GM10248 (cell line): ENCODE results near the gene NARF.

Source experiments
- CTCF ChIA-PET: fragments of 300-600 bp; sonication (Branson Sonifier 250); formaldehyde crosslinking; extraction: SDS; loops from one replicate; lab custom pipeline; 2021; ENCODE audit warnings: antibody characterized with exemption; lab: Yijun Ruan, JAX
- POLR2A ChIA-PET: fragments of 350-650 bp; sonication (Branson Sonifier 250); formaldehyde crosslinking; extraction: SDS; loops from one replicate; lab custom pipeline; 2020; ENCODE audit warnings: antibody characterized with exemption; lab: Yijun Ruan, JAX
- DNase-seq: peaks from one replicate; pipeline ENCODE4 v3.0.0; 2012; ENCODE audit errors: extremely low spot score
- CTCF ChIP-seq: IDR thresholded peaks from 2 replicates; pipeline ENCODE4 v1.5.1; 2012; ENCODE audit warnings: mild to moderate bottlenecking, low read depth; ENCODE audit errors: extremely low read depth, missing control alignments, control extremely low read depth

NARF gene

DNA sequence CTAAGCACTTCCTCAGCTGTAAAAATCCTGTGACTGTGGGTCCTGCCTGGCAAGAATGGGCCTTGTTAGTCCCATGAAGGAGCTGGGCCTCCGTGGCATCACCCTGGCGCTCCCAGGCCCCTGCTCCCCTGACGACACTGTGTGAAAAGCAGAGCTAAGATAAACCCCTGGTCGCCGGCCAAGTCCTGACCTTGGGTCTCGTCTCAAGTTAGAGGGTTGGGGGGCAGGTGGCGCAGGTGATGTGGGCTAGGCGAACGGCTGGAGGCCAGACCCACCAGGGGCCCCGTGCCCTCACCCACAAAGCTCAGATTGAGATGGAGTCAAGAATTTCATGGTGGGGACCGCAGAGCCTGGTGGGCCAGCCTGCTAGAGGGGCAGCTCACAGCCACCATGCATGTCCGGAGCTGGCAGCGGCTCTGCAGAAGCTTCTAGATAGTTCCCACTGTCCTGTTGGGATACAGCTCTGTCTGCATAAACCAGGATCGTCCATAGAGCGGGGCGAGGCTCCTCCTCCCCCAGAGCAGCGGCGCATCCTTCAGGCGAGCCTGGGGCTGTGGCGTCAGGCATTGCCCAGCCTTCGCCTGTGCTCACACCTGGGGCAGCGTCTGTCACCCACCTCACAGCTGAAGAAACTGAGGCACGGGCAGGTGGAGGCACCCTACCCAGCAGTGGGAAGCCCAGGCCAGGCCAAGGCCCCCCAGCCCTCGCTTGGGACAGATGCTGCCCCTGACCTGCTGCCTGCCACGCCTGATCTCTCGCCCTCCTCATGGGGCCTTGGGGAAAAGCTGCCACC is 19.9 kb upstream of the NARF start:
- no peak for TF ChIP-seq CTCF
- ChIA-PET CTCF (interaction anchor here (0.8 to 0.9 kb wide), 2 partner anchors 135 to 202 kb away, joined by 3 read pairs; no protein-coding TSS in a partner anchor), POLR2A (interaction anchor here (0.9 kb wide), 1 partner anchor 13 kb away, joined by 3 read pairs; no protein-coding TSS in a partner anchor)
- no peak for DNase-seq

GRCh38 chr17:82439194-82439828 is 19.2 kb upstream of the NARF start:
- CTCF ChIA-PET, result interaction anchor here (0.8 kb wide), 1 partner anchor 203 kb away, joined by 3 read pairs; no protein-coding TSS in a partner anchor
- DNase-seq, result no peak
- POLR2A ChIA-PET, result no interaction called here
- TF ChIP-seq CTCF, result no peak

DNA sequence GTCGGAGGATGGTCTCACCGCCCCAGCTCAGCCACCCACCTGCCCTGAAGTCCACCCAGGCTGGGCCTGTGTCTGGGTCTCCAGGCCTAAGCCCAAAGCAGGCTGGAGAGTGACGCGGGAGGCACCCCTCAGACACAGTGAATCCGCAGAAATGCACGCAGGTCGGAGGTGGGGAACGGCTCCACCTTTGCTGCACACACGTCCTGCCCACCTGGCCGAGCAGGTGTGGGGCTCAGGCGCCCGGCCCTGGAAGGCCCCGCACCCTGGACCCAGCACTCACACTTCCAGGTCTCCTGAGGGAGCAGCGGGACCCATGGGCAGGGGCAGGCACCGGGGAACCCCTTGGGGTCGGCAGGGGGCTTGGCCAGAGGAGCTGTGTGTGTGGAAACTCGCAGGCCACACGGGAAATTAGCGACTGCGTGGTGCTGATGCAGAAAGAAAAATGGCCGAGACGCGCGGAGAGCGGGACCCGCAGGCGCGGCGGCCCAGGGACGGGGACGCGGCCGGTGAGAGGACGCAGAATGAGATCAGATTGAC is 18.6 kb upstream of the NARF start:
- ChIA-PET POLR2A (no interaction called here), CTCF (interaction anchor here (0.8 kb wide), 1 partner anchor 203 kb away, joined by 3 read pairs; no protein-coding TSS in a partner anchor)
- no peak for DNase-seq
- TF ChIP-seq CTCF, result no peak

- POLR2A ChIA-PET, result no interaction called here
- no peak for TF ChIP-seq CTCF
- DNase-seq, result no peak
- CTCF ChIA-PET, result no interaction called here
Measured at GRCh38 chr17:82440469-82440981, 18.0 kb upstream of the NARF start.

- DNase-seq, result no peak
- no peak for TF ChIP-seq CTCF
- ChIA-PET CTCF (interaction anchor here (1.0 kb wide), 1 partner anchor 24 kb away, joined by 3 read pairs; no protein-coding TSS in a partner anchor), POLR2A (no interaction called here)
Measured at GRCh38 chr17:82440991-82441627, 17.4 kb upstream of the NARF start.
